Urinary bladder (tissue), 4 donors: Measurements from ENCODE around the gene SIDT2. TPM values are rescaled to one million over a fixed set of nuclear protein-coding genes. Genes with fewer than 3 reads are reported as not detected.

Source experiments
- DNase-seq: peaks from one replicate; pipeline ENCODE4 v3.0.0-alpha.2; 2015; ENCODE audit errors: extremely low spot score
- H3K27ac ChIP-seq: one replicate; pipeline ENCODE4 v1.5.1; 2013; ENCODE audit warnings: low read depth, mild to moderate bottlenecking, moderate library complexity
- H3K36me3 ChIP-seq: one replicate; pipeline ENCODE4 v1.6.1; 2013; ENCODE audit warnings: mild to moderate bottlenecking, moderate library complexity; ENCODE audit not compliant: insufficient read depth
- H3K4me1 ChIP-seq: one replicate; pipeline ENCODE4 v1.6.1; 2013; ENCODE audit warnings: mild to moderate bottlenecking, moderate library complexity; ENCODE audit not compliant: insufficient read depth
- H3K4me3 ChIP-seq: one replicate; pipeline ENCODE4 v1.5.1; 2013; ENCODE audit warnings: low read depth, low read length
- WGBS: extraction: QIAGEN DNeasy Blood & Tissue Kit; methylation state at CpG from one replicate; pipeline ENCODE4 v1.1.7; 2013; 5-methylcytosine and 5-hydroxymethylcytosine counted together
- polyA plus RNA-seq: library from polyadenylated mRNA; stranded (reverse); fragments of 200-250 nt; gene quantifications from one replicate; pipeline ENCODE4 v1.2.3, GENCODE V29; 2013
- total RNA-seq: library from RNA; depleted of rRNA; stranded (reverse); fragments of >200 nt; gene quantifications from one replicate; pipeline ENCODE4 v1.2.3, GENCODE V29; 2014
- donor health status: healthy with polysubstance abuse.
- donor health status: healthy.

The SIDT2 gene
- total and polyA plus RNA-seq, 2 donors = 19.6 to 31.6 TPM

GRCh38 chr11:117188620-117189081 lies 10.1 kb downstream of the SIDT2 start:
- Histone ChIP-seq H3K4me1 (no peaks in the 10 kb centered on the region), H3K27ac (no peak overlapping the region), H3K4me3 (no peak overlapping the region), H3K36me3 (no peaks in the 10 kb centered on the region)
- WGBS = 90% methylated on average over 20 of the region's 20 CpGs
- DNase-seq = no peak

GRCh38 chr11:117189191-117189940 lies 10.8 kb downstream of the SIDT2 start:
- Histone ChIP-seq H3K4me1 (no peaks in the 10 kb centered on the region), H3K36me3 (no peaks in the 10 kb centered on the region), H3K4me3 (no peak overlapping the region), H3K27ac (no peak overlapping the region)
- 93% methylated on average over 22 of the region's 22 CpGs for WGBS
- no peak for DNase-seq

DNA sequence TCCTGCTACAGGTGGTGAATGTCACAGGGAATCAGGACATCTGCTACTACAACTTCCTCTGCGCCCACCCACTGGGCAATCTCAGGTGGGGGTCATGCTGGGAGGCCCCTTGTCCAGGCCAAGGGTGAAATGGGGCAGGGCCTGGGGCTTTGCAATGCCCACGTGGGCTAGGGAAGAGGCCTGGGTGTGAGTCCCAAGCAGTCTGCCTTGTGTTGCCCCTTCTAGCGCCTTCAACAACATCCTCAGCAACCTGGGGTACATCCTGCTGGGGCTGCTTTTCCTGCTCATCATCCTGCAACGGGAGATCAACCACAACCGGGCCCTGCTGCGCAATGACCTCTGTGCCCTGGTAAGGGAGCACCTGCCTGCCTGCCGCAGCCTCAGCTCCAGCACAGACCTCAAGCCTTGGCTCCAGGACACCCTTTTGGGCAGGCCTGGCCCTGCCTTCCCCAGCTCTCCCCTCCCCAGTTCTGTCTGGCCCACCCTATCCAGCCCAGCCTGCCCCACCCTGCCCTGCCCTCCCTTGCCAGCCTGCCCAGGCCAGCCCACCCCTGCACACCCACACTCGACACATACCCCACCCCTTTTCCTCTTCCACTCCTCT lies 11.5 kb downstream of the SIDT2 start:
- WGBS = 79% methylated on average over 8 of the region's 8 CpGs
- DNase-seq = no peak
- no peaks in the 10 kb centered on the region for H3K4me1 ChIP-seq
- H3K36me3 ChIP-seq = no peaks in the 10 kb centered on the region
- no peak overlapping the region for H3K27ac ChIP-seq
- H3K4me3 ChIP-seq = no peak overlapping the region

- 93% methylated on average over 26 of the region's 26 CpGs for WGBS
- no peak for DNase-seq
- Histone ChIP-seq H3K4me3 (no peak overlapping the region), H3K4me1 (no peaks in the 10 kb centered on the region), H3K27ac (no peak overlapping the region), H3K36me3 (no peaks in the 10 kb centered on the region)
These were observed 13.3 kb downstream of the SIDT2 start for GRCh38 chr11:117191680-117192400.

DNA sequence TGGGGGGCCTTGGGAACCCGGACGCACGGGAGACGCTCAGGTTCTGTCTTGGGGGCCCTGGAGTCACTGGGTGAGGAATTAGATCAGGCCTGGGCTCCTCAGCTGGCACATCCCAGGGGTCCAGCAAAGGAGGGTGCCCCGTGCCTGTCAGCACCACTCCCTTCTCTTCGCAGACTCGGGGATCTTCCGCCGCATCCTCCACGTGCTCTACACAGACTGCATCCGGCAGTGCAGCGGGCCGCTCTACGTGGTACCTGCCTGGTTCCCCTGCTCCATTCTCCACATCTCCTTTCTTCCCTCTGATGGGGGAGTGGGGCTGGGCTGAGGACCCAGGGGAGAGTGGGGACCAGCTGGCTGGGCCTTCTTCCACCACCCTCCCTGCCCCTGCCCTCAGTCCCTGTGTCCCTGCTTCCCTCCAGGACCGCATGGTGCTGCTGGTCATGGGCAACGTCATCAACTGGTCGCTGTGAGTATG lies 13.9 kb downstream of the SIDT2 start:
- DNase-seq = no peak
- no peaks in the 10 kb centered on the region for H3K36me3 ChIP-seq
- WGBS = 91% methylated on average over 17 of the region's 17 CpGs
- H3K4me3 ChIP-seq = no peak overlapping the region
- H3K27ac ChIP-seq = no peak overlapping the region
- no peaks in the 10 kb centered on the region for H3K4me1 ChIP-seq

- Histone ChIP-seq H3K27ac (no peak overlapping the region), H3K4me3 (no peak overlapping the region), H3K4me1 (no peaks in the 10 kb centered on the region), H3K36me3 (no peaks in the 10 kb centered on the region)
- 92% methylated on average over 15 of the region's 15 CpGs for WGBS
- no peak for DNase-seq
These were observed 14.8 kb downstream of the SIDT2 start for GRCh38 chr11:117193130-117194020.

DNA sequence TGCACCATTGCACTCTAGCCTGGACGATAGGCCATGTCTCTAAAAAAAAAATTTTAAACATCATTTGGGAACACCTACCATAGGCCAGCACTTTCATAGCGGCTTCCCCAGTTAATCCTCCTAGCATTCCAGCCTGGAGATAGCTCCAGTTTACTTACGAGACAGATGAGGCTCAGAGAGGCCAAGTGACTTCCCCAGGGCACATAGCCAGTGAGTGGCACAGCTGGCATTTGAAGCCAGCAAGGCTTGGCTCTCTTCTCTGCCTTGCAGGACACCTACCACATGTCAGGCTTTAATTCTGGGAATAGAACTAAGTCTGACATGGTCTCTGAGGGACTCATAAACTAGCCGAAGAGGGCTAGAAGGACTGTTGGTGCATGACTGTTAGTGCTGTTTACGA lies 15.7 kb downstream of the SIDT2 start:
- H3K4me1 ChIP-seq = no peaks in the 10 kb centered on the region
- WGBS = 54% methylated on average over 5 of the region's 5 CpGs
- H3K36me3 ChIP-seq = no peaks in the 10 kb centered on the region
- H3K27ac ChIP-seq = no peak overlapping the region
- no peak for DNase-seq
- no peak overlapping the region for H3K4me3 ChIP-seq

GRCh38 chr11:117195258-117195657 lies 16.7 kb downstream of the SIDT2 start:
- H3K4me3 ChIP-seq = no peak overlapping the region
- no peak for DNase-seq
- WGBS = 87% methylated on average over 4 of the region's 4 CpGs
- H3K27ac ChIP-seq = no peak overlapping the region
- no peaks in the 10 kb centered on the region for H3K4me1 ChIP-seq
- no peaks in the 10 kb centered on the region for H3K36me3 ChIP-seq

- no peak overlapping the region for H3K27ac ChIP-seq
- WGBS = 92% methylated on average over 19 of the region's 19 CpGs
- DNase-seq = no peak
These were observed 17.2 kb downstream of the SIDT2 start for GRCh38 chr11:117195761-117196160.

GRCh38 chr11:117197006-117197405 lies 18.5 kb downstream of the SIDT2 start:
- no peaks in the 10 kb centered on the region for H3K36me3 ChIP-seq
- no peaks in the 10 kb centered on the region for H3K4me1 ChIP-seq
- H3K27ac ChIP-seq = no peak overlapping the region

More at GRCh38 chr11:117195761-117196160, 17.2 kb downstream of the SIDT2 start:
- Histone ChIP-seq H3K36me3 (no peaks in the 10 kb centered on the region), H3K4me1 (no peaks in the 10 kb centered on the region), H3K4me3 (no peak overlapping the region)

DNA sequence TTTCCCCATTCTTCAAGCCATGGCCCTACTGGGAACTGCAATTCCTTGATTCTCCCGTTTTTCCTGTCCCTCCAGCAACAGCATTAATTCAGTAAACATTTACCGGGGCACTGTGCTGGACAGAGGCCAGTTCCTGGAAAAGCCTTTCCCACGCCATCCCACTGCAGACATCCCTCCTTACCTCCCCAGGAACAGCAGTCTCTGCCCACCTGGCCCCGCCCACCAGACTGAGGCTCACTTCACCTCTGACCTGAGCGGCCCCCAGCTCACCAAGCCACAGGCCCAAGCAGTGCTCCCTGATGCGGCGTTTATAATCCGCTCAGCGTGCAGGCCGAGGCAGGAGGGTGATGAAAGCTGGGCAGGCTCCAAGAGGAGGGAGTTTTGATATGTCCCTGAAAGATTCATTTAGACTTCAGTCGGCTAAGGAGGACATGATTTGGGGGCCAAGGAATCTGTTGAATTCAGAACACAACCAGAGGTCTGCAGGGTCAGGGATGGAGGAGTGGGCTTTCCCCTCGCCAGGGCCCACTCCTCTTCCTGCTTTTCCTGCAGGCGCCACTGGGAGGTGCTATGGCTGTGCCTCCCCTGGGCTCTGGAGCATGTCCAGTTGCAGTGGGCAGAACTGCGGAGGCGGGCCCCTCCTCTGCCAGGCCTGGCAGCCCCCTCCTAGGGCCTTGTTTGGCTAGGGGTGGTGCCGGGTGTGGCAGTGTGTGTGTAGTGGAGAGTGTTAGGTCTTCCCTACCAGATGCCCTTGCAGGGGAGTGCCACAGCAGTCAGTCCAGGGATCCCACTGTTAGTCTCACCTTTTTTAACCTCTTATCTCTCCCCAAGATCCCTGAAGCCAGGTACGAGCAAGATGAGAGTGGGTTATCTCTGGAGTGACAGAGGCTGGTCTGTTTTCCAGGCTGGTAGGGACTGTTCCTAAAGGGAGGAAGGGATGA lies 19.2 kb downstream of the SIDT2 start:
- no peak overlapping the region for H3K4me3 ChIP-seq
- no peaks in the 10 kb centered on the region for H3K4me1 ChIP-seq
- WGBS = 38% methylated on average over 17 of the region's 17 CpGs
- peak overlapping the region; percentile 46 for H3K27ac ChIP-seq
- no peaks in the 10 kb centered on the region for H3K36me3 ChIP-seq
- no peak for DNase-seq

More at GRCh38 chr11:117197006-117197405, 18.5 kb downstream of the SIDT2 start:
- WGBS = 80% methylated on average over 7 of the region's 7 CpGs
- H3K4me3 ChIP-seq = no peak overlapping the region
- DNase-seq = no peak

DNA sequence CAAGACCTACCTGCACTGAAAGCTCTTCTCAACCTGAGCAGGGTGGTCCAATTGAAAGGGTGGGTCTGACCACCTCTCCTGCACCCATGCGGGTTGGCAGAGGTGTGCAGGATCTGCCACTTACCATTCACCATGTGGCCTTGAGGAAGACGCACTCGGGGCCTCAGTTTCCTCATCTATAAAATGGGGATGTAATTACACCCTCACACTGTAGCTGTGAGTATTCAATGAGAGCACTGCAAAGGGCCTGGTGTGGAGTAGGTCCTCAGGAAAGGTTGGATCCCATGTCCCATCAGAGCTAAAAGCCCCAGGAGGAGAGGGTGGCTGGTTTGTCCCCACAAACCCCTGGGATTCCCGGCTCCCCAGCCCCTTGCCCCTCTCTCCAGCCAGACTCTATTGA lies 20.1 kb downstream of the SIDT2 start:
- Histone ChIP-seq H3K27ac (peak overlapping the region; percentile 68), H3K4me1 (no peaks in the 10 kb centered on the region), H3K4me3 (peak overlapping the region; percentile 10), H3K36me3 (no peaks in the 10 kb centered on the region)
- 43% methylated on average over 4 of the region's 4 CpGs for WGBS
- no peak for DNase-seq
